Spleen (tissue), 7 donors: ENCODE measurements around the gene MFF.
"Not testable (repeated sequence)": the region's sequence is repeated elsewhere in the genome, so short reads cannot be mapped to it uniquely, and the experiment has no call there.

Source experiments
- POLR2AphosphoS5 ChIP-seq, 3 donors: sonication (generic); formaldehyde crosslinking; IDR thresholded peaks; one replicate each; pipeline ENCODE4 v1.5.1; 2017; ENCODE audit warnings: antibody characterized with exemption in 3 of 3
- TF ChIP-seq, protein P1 (sequence below), 11 experiments: fragments of 200-600 bp in 7 of 11; fragments of 450-650 bp in 4 of 11; sonication (generic) in 4 of 11; IDR thresholded peaks in 8 of 11; conservative IDR thresholded peaks in 3 of 11; 1 replicate in 7 of 11; 2 replicates in 4 of 11; pipeline versions ENCODE4 v1.4.0 to v1.8.0; 2016 to 2021; ENCODE audit warnings: antibody characterized with exemption in 11 of 11, inconsistent platforms in 4 of 11, mild to moderate bottlenecking in 1 of 11
- donor health status: DM: no; HTN: no; CAD: no; lungs with moderate emphysema.
- donor health status: DM: no; HTN: no; CAD: no.
- donor health status: DM: no; HTN: no; CAD: no.

DNA sequence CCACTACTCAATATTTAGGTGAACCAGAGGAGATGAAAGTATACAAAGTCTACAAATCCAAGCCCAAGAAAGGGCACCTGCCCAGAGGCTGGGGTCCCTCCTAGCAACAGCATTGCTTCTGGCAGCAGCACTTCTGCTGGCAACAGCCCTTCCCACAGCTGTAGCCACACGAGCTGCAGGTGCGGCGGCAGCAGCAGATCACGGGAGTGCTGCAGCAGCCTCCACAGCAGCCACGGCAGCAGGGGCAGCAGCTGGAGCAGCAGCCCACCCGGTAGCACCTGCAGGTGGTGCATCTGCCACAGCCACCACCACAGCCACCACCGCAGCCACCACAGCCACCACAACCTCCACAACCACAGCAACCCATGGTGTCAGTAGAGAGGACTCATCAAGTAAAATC is 62.5 kb downstream of the MFF start, which contains the start of gene SCYGR1:
- TF ChIP-seq, protein P1, sequence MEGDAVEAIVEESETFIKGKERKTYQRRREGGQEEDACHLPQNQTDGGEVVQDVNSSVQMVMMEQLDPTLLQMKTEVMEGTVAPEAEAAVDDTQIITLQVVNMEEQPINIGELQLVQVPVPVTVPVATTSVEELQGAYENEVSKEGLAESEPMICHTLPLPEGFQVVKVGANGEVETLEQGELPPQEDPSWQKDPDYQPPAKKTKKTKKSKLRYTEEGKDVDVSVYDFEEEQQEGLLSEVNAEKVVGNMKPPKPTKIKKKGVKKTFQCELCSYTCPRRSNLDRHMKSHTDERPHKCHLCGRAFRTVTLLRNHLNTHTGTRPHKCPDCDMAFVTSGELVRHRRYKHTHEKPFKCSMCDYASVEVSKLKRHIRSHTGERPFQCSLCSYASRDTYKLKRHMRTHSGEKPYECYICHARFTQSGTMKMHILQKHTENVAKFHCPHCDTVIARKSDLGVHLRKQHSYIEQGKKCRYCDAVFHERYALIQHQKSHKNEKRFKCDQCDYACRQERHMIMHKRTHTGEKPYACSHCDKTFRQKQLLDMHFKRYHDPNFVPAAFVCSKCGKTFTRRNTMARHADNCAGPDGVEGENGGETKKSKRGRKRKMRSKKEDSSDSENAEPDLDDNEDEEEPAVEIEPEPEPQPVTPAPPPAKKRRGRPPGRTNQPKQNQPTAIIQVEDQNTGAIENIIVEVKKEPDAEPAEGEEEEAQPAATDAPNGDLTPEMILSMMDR (IDR thresholded peaks at IDR 0.05 in 8 of 11, conservative IDR thresholded peaks at IDR 0.05 in 3 of 11), result not testable (repeated sequence)
- TF ChIP-seq POLR2AphosphoS5 (IDR thresholded peaks at IDR 0.05), result not testable (repeated sequence)
